Adipocyte (in vitro differentiated cells): ENCODE measurements around the gene KRTAP5-11.
"Not testable (repeated sequence)": the region's sequence is repeated elsewhere in the genome, so short reads cannot be mapped to it uniquely, and the experiment has no call there.

ENCODE experiments used
- DNase-seq: peaks from one replicate; pipeline ENCODE4 v3.0.0-alpha.2; 2015; ENCODE audit warnings: low read depth
- H3K27me3 ChIP-seq: replicated peaks from 2 replicates; pipeline ENCODE4 v1.7.0; 2013; ENCODE audit warnings: mild to moderate bottlenecking, low read length, moderate library complexity; ENCODE audit not compliant: control insufficient read depth, insufficient read depth
- H3K36me3 ChIP-seq: 2 replicates; pipeline ENCODE4 v1.7.0; 2013; ENCODE audit warnings: low read length, mild to moderate bottlenecking, moderate library complexity; ENCODE audit not compliant: control insufficient read depth, insufficient read depth, severe bottlenecking
- H3K4me1 ChIP-seq: 2 replicates; pipeline ENCODE4 v1.7.0; 2013; ENCODE audit warnings: mild to moderate bottlenecking, low read length, moderate library complexity; ENCODE audit not compliant: control insufficient read depth, insufficient read depth
- H3K4me3 ChIP-seq: 2 replicates; pipeline ENCODE4 v1.7.0; 2013; ENCODE audit warnings: mild to moderate bottlenecking, low read length, moderate library complexity
- H3K9ac ChIP-seq: 2 replicates; pipeline ENCODE4 v1.7.0; 2013; ENCODE audit warnings: mild to moderate bottlenecking, low read length, moderate library complexity
- H3K9me3 ChIP-seq: 2 replicates; pipeline ENCODE4 v1.7.0; 2013; ENCODE audit warnings: mild to moderate bottlenecking, low read length, moderate library complexity; ENCODE audit not compliant: control insufficient read depth

KRTAP5-11 gene

DNA sequence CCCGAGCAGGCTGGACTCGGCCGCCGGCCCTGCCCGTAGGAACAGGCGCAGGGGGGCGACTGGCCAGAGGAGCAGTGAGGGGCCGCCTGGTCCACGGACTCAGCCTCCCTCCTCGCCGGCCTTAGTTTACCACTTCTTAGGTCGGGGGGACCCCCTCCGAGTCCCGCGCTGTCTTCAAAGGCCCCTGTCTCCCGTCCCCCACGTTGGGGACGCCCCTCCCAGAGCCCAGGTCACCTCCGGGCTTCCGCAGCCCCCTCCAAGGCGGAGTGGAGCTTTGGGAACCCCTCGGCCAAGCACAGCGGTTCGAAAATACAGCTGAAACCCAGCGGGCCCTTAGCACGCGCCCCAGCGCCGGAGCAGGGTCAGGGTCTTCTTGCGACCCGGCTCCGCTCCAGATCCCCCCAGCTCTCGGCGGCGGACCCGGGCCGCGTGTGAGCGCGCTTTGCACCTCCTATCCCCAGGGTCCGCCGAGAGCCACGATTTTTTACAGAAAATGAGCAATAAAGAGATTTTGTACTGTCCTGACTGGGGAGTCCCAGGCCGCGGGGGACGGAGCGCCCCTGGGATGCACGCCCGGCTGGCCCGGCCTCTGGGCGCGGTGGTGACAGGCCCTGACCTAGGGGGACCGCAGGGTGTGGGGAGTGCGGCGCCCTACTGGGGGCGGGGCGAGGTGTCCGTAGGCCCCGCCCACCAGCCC is 25.0 kb upstream of the KRTAP5-11 start:
- not testable (repeated sequence) for H3K9ac ChIP-seq, H3K4me1 ChIP-seq, H3K27me3 ChIP-seq, DNase-seq, H3K9me3 ChIP-seq, H3K36me3 ChIP-seq, H3K4me3 ChIP-seq

GRCh38 chr11:71606853-71607519 is 24.3 kb upstream of the KRTAP5-11 start:
- DNase-seq, H3K27me3 ChIP-seq, H3K36me3 ChIP-seq, H3K4me1 ChIP-seq, H3K9me3 ChIP-seq, H3K9ac ChIP-seq, H3K4me3 ChIP-seq: not testable (repeated sequence)

GRCh38 chr11:71604798-71605488 is 22.3 kb upstream of the KRTAP5-11 start:
- not testable (repeated sequence) for H3K4me3 ChIP-seq, H3K36me3 ChIP-seq, DNase-seq, H3K9me3 ChIP-seq, H3K27me3 ChIP-seq, H3K4me1 ChIP-seq, H3K9ac ChIP-seq

GRCh38 chr11:71603221-71603620 is 20.5 kb upstream of the KRTAP5-11 start:
- not testable (repeated sequence) for H3K36me3 ChIP-seq, H3K4me1 ChIP-seq, H3K4me3 ChIP-seq, H3K9ac ChIP-seq, H3K9me3 ChIP-seq, H3K27me3 ChIP-seq, DNase-seq

DNA sequence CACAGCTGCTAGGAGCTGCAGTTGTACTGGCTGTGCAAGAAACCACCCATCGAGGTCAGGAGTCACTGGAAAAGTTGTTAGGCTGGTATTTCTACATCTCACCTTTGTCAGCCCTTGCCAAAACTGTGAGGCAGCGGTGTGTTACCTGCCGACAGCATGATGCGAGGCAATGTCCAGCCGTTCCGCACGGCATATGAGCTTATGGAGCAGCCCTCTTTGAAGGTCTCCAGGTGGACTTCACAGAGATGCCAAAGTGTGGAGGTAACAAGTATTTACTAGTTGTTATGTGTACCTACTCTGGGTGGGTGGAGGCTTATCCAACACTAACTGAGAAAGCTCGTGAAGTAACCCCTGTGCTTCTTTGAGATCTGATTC is 6.9 kb upstream of the KRTAP5-11 start:
- not testable (repeated sequence) for H3K9ac ChIP-seq, H3K36me3 ChIP-seq, H3K4me1 ChIP-seq, DNase-seq, H3K9me3 ChIP-seq, H3K27me3 ChIP-seq, H3K4me3 ChIP-seq

GRCh38 chr11:71588822-71589545 is 6.3 kb upstream of the KRTAP5-11 start:
- not testable (repeated sequence) for DNase-seq, H3K36me3 ChIP-seq, H3K27me3 ChIP-seq, H3K4me3 ChIP-seq, H3K9me3 ChIP-seq, H3K9ac ChIP-seq, H3K4me1 ChIP-seq

- not testable (repeated sequence) for H3K27me3 ChIP-seq, H3K9ac ChIP-seq, H3K4me3 ChIP-seq, H3K36me3 ChIP-seq, H3K9me3 ChIP-seq, H3K4me1 ChIP-seq, DNase-seq
These were observed 5.6 kb upstream of the KRTAP5-11 start for GRCh38 chr11:71588314-71588713.

GRCh38 chr11:71585673-71586072 is 3.0 kb upstream of the KRTAP5-11 start:
- H3K9me3 ChIP-seq, DNase-seq, H3K36me3 ChIP-seq, H3K9ac ChIP-seq, H3K4me3 ChIP-seq, H3K4me1 ChIP-seq: not testable (repeated sequence)
- H3K27me3 ChIP-seq: peaks cover 15% of the 10 kb centered on the region

- H3K9ac ChIP-seq, DNase-seq, H3K9me3 ChIP-seq, H3K36me3 ChIP-seq, H3K4me3 ChIP-seq: not testable (repeated sequence)
- Histone ChIP-seq H3K27me3 (peaks cover 17% of the 10 kb centered on the region), H3K4me1 (peaks cover 10% of the 10 kb centered on the region)
These were observed 294 bp upstream of the KRTAP5-11 start for GRCh38 chr11:71582969-71583368.

DNA sequence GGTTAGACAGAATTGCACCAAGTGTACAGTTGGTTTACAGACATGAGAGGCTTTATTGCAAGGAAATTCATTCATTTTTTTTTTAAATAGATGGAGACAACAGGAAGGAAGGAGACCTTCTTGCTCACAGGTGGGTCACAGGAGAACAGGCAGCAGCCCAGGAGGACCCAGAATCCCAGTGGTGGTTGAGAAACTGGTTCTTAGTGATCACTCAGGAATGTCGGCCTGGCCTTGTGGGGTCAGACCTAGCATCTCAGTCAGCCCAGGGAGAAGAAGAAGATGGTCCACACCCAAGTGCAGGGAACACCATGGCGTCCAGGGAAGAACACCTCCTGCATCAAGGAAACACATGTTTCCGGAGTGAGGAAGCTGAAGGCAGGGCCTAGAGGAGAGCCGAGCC is 849 bp downstream of the KRTAP5-11 start:
- no peak overlapping the region for H3K4me3 ChIP-seq
- no peak overlapping the region for H3K9ac ChIP-seq
- peaks cover 10% of the 10 kb centered on the region for H3K4me1 ChIP-seq
- H3K36me3 ChIP-seq: no peaks in the 10 kb centered on the region
- no peak for DNase-seq
- H3K9me3 ChIP-seq: no peaks in the 10 kb centered on the region
- H3K27me3 ChIP-seq: peaks cover 22% of the 10 kb centered on the region
